Testis (tissue), 2 donors: ENCODE results near the gene KCNF1.

Experiments
- POLR2A ChIP-seq: fragments of 450-650 bp; IDR thresholded peaks from one replicate; pipeline ENCODE4 v1.6.1; 2017; ENCODE audit warnings: antibody characterized with exemption, mild to moderate bottlenecking, moderate library complexity
- TF ChIP-seq, protein P1 (sequence below), 3 experiments: fragments of 450-650 bp in 2 of 3; fragments of 200-600 bp in 1 of 3; sonication (generic) in 1 of 3; IDR thresholded peaks; one replicate each; pipeline ENCODE4 v1.5.1; 2016 to 2019; ENCODE audit warnings: antibody characterized with exemption in 3 of 3, mild to moderate bottlenecking in 2 of 3, moderate library complexity in 1 of 3

DNA sequence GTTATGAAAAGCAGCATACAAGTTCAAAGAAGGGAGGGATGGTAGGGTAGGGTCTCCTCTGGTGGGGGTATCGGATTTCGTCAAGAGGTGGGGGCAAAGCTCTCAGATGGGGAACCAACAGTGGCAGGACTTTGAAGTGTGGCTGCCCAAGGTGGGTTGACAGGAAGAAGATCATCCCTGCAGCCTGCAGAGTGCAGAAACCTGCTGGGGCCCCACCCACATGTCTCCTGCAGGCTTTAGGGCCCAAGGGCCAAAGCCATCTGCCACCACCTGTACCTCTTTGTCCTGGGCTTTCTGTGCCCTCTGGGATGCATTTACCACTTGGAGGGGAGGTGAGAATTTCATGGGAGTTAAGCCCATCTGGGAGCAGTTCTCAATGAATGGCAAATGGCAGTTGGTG is 42.7 kb downstream of the KCNF1 start:
- TF ChIP-seq POLR2A, result no peak
- TF ChIP-seq, protein P1, sequence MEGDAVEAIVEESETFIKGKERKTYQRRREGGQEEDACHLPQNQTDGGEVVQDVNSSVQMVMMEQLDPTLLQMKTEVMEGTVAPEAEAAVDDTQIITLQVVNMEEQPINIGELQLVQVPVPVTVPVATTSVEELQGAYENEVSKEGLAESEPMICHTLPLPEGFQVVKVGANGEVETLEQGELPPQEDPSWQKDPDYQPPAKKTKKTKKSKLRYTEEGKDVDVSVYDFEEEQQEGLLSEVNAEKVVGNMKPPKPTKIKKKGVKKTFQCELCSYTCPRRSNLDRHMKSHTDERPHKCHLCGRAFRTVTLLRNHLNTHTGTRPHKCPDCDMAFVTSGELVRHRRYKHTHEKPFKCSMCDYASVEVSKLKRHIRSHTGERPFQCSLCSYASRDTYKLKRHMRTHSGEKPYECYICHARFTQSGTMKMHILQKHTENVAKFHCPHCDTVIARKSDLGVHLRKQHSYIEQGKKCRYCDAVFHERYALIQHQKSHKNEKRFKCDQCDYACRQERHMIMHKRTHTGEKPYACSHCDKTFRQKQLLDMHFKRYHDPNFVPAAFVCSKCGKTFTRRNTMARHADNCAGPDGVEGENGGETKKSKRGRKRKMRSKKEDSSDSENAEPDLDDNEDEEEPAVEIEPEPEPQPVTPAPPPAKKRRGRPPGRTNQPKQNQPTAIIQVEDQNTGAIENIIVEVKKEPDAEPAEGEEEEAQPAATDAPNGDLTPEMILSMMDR (IDR thresholded peaks at IDR 0.05), result no peak
